ENCODE measurements around the gene IGSF21.

Gene IGSF21

GRCh38 chr1:18324246-18324645 is 216.6 kb downstream of the IGSF21 start:
- Histone ChIP-seq H3K27me3 (ENCODE audit: control insufficient read depth, low read length) (no peaks in the 10 kb centered on the region; the same call in 1 of the 2 replicates), H3K4me1 (ENCODE audit: control insufficient read depth, low read length) (no peaks in the 10 kb centered on the region), H3K4me3 (ENCODE audit: low read length) (no peak overlapping the region), H3K4me2 (ENCODE audit: low read length) (no peak overlapping the region), H3K9me2 (replicated peaks; ENCODE audit: control insufficient read depth, low read length) (no peaks in the 10 kb centered on the region), H3F3A (ENCODE audit: control insufficient read depth, insufficient read depth) (no peaks in the 10 kb centered on the region), H4K20me1 (ENCODE audit: control insufficient read depth, insufficient read depth, low read depth, low read length) (no peaks in the 10 kb centered on the region), H3K79me2 (ENCODE audit: control insufficient read depth, low read length) (no peaks in the 10 kb centered on the region), H3K36me3 (ENCODE audit: control insufficient read depth, low read length) (no peaks in the 10 kb centered on the region), H3K9me3 (ENCODE audit: control insufficient read depth, insufficient read depth, low read length) (no peaks in the 10 kb centered on the region), H3K27ac (ENCODE audit: low read depth, low read length) (no peak overlapping the region)
- no peak for TF ChIP-seq EZH2phosphoT487 (IDR thresholded peaks at IDR 0.05; ENCODE audit: borderline replicate concordance, low read length)
- TF ChIP-seq CTCF (IDR thresholded peaks at IDR 0.05; ENCODE audit: low read depth, low read length, poor library complexity, severe bottlenecking), result peak; percentile 60

GRCh38 chr1:18325136-18325535 is 217.5 kb downstream of the IGSF21 start:
- H3K4me2 ChIP-seq (ENCODE audit: low read length), result no peak overlapping the region
- TF ChIP-seq EZH2phosphoT487 (IDR thresholded peaks at IDR 0.05; ENCODE audit: borderline replicate concordance, low read length) (no peak), CTCF (IDR thresholded peaks at IDR 0.05; ENCODE audit: low read depth, low read length, poor library complexity, severe bottlenecking) (no peak)
- H3K4me3 ChIP-seq (ENCODE audit: low read length), result no peak overlapping the region
- no peak overlapping the region for H3K27ac ChIP-seq (ENCODE audit: low read depth, low read length)
- no peaks in the 10 kb centered on the region; the same call in 1 of the 2 replicates for H3K27me3 ChIP-seq (ENCODE audit: control insufficient read depth, low read length)
- no peaks in the 10 kb centered on the region for H3K9me3 ChIP-seq (ENCODE audit: control insufficient read depth, insufficient read depth, low read length)
- no peaks in the 10 kb centered on the region for H3F3A ChIP-seq (ENCODE audit: control insufficient read depth, insufficient read depth)
- H3K4me1 ChIP-seq (ENCODE audit: control insufficient read depth, low read length), result no peaks in the 10 kb centered on the region
- H3K9me2 ChIP-seq (replicated peaks; ENCODE audit: control insufficient read depth, low read length), result no peaks in the 10 kb centered on the region
- H3K36me3 ChIP-seq (ENCODE audit: control insufficient read depth, low read length), result no peaks in the 10 kb centered on the region
- no peaks in the 10 kb centered on the region for H4K20me1 ChIP-seq (ENCODE audit: control insufficient read depth, insufficient read depth, low read depth, low read length)
- no peaks in the 10 kb centered on the region for H3K79me2 ChIP-seq (ENCODE audit: control insufficient read depth, low read length)

- Histone ChIP-seq H3K79me2 (ENCODE audit: control insufficient read depth, low read length) (no peaks in the 10 kb centered on the region), H3K9me3 (ENCODE audit: control insufficient read depth, insufficient read depth, low read length) (no peaks in the 10 kb centered on the region), H3K36me3 (ENCODE audit: control insufficient read depth, low read length) (no peaks in the 10 kb centered on the region), H3K4me2 (ENCODE audit: low read length) (no peak overlapping the region), H3K4me1 (ENCODE audit: control insufficient read depth, low read length) (no peaks in the 10 kb centered on the region), H3K4me3 (ENCODE audit: low read length) (no peak overlapping the region), H3K9me2 (replicated peaks; ENCODE audit: control insufficient read depth, low read length) (no peaks in the 10 kb centered on the region), H3K27ac (ENCODE audit: low read depth, low read length) (no peak overlapping the region), H3F3A (ENCODE audit: control insufficient read depth, insufficient read depth) (no peaks in the 10 kb centered on the region), H3K27me3 (ENCODE audit: control insufficient read depth, low read length) (no peaks in the 10 kb centered on the region; the same call in 1 of the 2 replicates), H4K20me1 (ENCODE audit: control insufficient read depth, insufficient read depth, low read depth, low read length) (no peaks in the 10 kb centered on the region)
- TF ChIP-seq CTCF (IDR thresholded peaks at IDR 0.05; ENCODE audit: low read depth, low read length, poor library complexity, severe bottlenecking) (no peak), EZH2phosphoT487 (IDR thresholded peaks at IDR 0.05; ENCODE audit: borderline replicate concordance, low read length) (no peak)
These were observed 218.8 kb downstream of the IGSF21 start for GRCh38 chr1:18326211-18326897.
